H1 (cell line): ENCODE data around the gene ASXL1. TPM values are rescaled to one million over a fixed set of nuclear protein-coding genes. Genes with fewer than 3 reads are reported as not detected.

Experiments used
- ASH2L ChIP-seq: fragments of 200-600, 300-600 bp; sonication (generic); IDR thresholded peaks from one replicate; pipeline ENCODE4 v1.7.1; 2017; ENCODE audit warnings: low read length
- CHD7 ChIP-seq: fragments of 300-600 bp; sonication (generic); IDR thresholded peaks from 2 replicates; pipeline ENCODE4 v1.7.1; 2012; ENCODE audit warnings: low read length, moderate library complexity, mild to moderate bottlenecking, inconsistent platforms; ENCODE audit not compliant: insufficient replicate concordance
- CREB1 ChIP-seq: IDR thresholded peaks from 2 replicates; pipeline ENCODE4 v1.6.1; 2012; ENCODE audit warnings: inconsistent platforms
- CTBP2 ChIP-seq: IDR thresholded peaks from 2 replicates; pipeline ENCODE4 v1.7.0; 2011; ENCODE audit warnings: borderline replicate concordance, mild to moderate bottlenecking, moderate library complexity, mixed read lengths, low read length; ENCODE audit not compliant: insufficient read depth, insufficient read length
- EZH2 ChIP-seq: fragments of 200-600 bp; sonication (generic); IDR thresholded peaks from 2 replicates; pipeline ENCODE4 v1.7.1; 2012; ENCODE audit warnings: low read depth, mild to moderate bottlenecking, moderate library complexity, low read length, inconsistent platforms; ENCODE audit not compliant: severe bottlenecking
- JUN ChIP-seq: IDR thresholded peaks from 2 replicates; pipeline ENCODE4 v1.6.1; 2011; ENCODE audit warnings: low read depth, mild to moderate bottlenecking, improper control_type of control experiment, low read length
- JUND ChIP-seq: IDR thresholded peaks from 2 replicates; pipeline ENCODE4 v1.6.1; 2011; ENCODE audit warnings: mild to moderate bottlenecking, improper control_type of control experiment, low read length
- POLR2A ChIP-seq, 2 experiments: IDR thresholded peaks; 1 replicate in 1 of 2; 2 replicates in 1 of 2; pipeline ENCODE4 v1.6.1; 2011; ENCODE audit warnings: low read depth in 2 of 2, low read length in 2 of 2, mild to moderate bottlenecking in 2 of 2; ENCODE audit errors: control extremely low read depth in 1 of 2
- RFX5 ChIP-seq: IDR thresholded peaks from 2 replicates; pipeline ENCODE4 v1.6.1; 2011; ENCODE audit warnings: low read depth, low read length, improper control_type of control experiment, borderline replicate concordance
- USF2 ChIP-seq: IDR thresholded peaks from 2 replicates; pipeline ENCODE4 v1.6.1; 2011; ENCODE audit warnings: low read length, improper control_type of control experiment
- polyA plus RNA-seq, 7 experiments: library from polyadenylated mRNA; depleted of rRNA in 3 of 7; stranded (reverse) in 5 of 7; unstranded in 2 of 7; fragments of >200 nt in 5 of 7; fragments of 200-250 nt in 2 of 7; gene quantifications; 1 replicate in 5 of 7; 2 replicates in 1 of 7; 4 replicates in 1 of 7; pipeline versions ENCODE4 v1.2.1 to v1.2.3, GENCODE V29; 2011 to 2013; ENCODE audit warnings: missing spikeins in 2 of 7, mixed read lengths in 2 of 7
- total RNA-seq: library from RNA; stranded (reverse); fragmentation: NEBNext Ultra II Directional; extraction: Animal tissue kit (Norgen Biotek cat#: 25700); gene quantifications from 2 replicates; pipeline ENCODE4 v1.2.1, GENCODE V29; 2021

ASXL1 gene
- total and polyA plus RNA-seq, 2 of the 8 experiments (the other 6 are each of a cell fraction or from before 2014, with no cell fraction given) = 10.6 to 26.5 TPM

- TF ChIP-seq CHD7 (no peak), JUN (no peak), POLR2A (IDR thresholded peaks at IDR 0.05; ENCODE audit: control extremely low read depth in 1 of 2, low read depth in 2 of 2, low read length in 2 of 2) (no peak), CTBP2 (no peak), CREB1 (no peak), USF2 (no peak), JUND (no peak), ASH2L (no peak), RFX5 (no peak), EZH2 (no peak)
Observed at GRCh38 chr20:32343439-32343838, 14.7 kb upstream of the ASXL1 start (continued).
